Measurements from ENCODE around the gene PTPRR. TPM values are rescaled to one million over a fixed set of nuclear protein-coding genes. Genes with fewer than 3 reads are reported as not detected.
A peak's percentile ranks its signal among the peaks of the same experiment; 100 is the strongest.

PTPRR gene
- total and polyA plus RNA-seq, 2 of the 13 experiments (the other 11 are each of a cell fraction or from before 2014, with no cell fraction given): not detected

DNA sequence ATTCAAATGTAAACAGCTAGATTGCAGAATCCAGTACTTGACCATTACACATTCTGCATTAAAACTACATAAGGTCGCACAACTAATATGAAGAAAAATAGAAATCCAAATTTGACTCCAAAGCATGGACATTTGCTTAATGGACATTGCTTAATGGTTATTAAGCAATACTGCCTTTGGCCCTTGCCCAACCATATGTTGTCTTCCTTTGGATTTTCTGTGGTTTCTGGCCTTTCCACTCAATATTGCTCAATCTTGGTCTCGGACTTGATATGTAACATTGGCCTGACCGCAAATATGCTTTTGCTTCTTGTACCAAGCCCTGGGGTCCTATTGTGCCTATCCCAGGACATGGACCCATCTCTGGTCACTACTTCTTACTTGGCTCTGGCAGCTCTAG lies 67.2 kb downstream of the PTPRR start (continued):
- TF ChIP-seq ZBTB46 (CRISPR knock-in tag; IDR thresholded peaks at IDR 0.05; ENCODE audit: borderline replicate concordance) (no peak), CEBPG (CRISPR knock-in tag; IDR thresholded peaks at IDR 0.05) (peak; percentile 82), ZNF260 (CRISPR knock-in tag; IDR thresholded peaks at IDR 0.05; ENCODE audit: borderline replicate concordance, low read depth) (no peak), U2AF2 (IDR thresholded peaks at IDR 0.05; ENCODE audit: low read depth, low read length) (no peak), CEBPB (IDR thresholded peaks at IDR 0.05; ENCODE audit: borderline replicate concordance, low read depth, low read length) (peak; percentile 91), MXI1 (IDR thresholded peaks at IDR 0.05; ENCODE audit: borderline replicate concordance, low read depth, low read length) (no peak), TARDBP (CRISPR knock-in tag; IDR thresholded peaks at IDR 0.05) (no peak), MTF2 (CRISPR knock-in tag; IDR thresholded peaks at IDR 0.05; ENCODE audit: borderline replicate concordance) (no peak), ZNF781 (CRISPR knock-in tag; IDR thresholded peaks at IDR 0.05; ENCODE audit: borderline replicate concordance, not compliant biosample characterization) (no peak), TRIM22 (IDR thresholded peaks at IDR 0.05) (no peak), ZNF513 (CRISPR knock-in tag; conservative IDR thresholded peaks at IDR 0.05) (no peak), ZBTB40 (IDR thresholded peaks at IDR 0.05) (no peak), ZBTB40 (CRISPR knock-in tag; IDR thresholded peaks at IDR 0.05) (no peak), SATB2 (CRISPR knock-in tag; IDR thresholded peaks at IDR 0.05) (no peak), HNF4A (CRISPR knock-in tag; IDR thresholded peaks at IDR 0.05) (peak; percentile 46; the same call in 1 of the 2 replicates)

Data from HepG2 (cell line).